ENCODE data around the gene AUTS2. TPM values are rescaled to one million over a fixed set of nuclear protein-coding genes. Genes with fewer than 3 reads are reported as not detected.

The AUTS2 gene
- total RNA-seq, 1 experiment from 2014 or later = 256 TPM

- no CpG with 5 or more reads among the region's 6 CpGs for WGBS (ENCODE audit: extremely low coverage, insufficient read length, low lambda C conversion rate)
- Histone ChIP-seq H4K5ac (ENCODE audit: insufficient read length, low read depth, low read length) (no peak overlapping the region), H3K79me1 (ENCODE audit: insufficient read depth, low read depth, low read length, poor library complexity, severe bottlenecking) (no peaks in the 10 kb centered on the region), H3K27me3 (ENCODE audit: insufficient read depth, low read length) (no peaks in the 10 kb centered on the region), H3K4me1 (ENCODE audit: insufficient read depth, low read length) (no peaks in the 10 kb centered on the region; the same call in 1 of the 2 replicates), H3K23ac (ENCODE audit: insufficient read length, low read depth, low read length) (no peak overlapping the region), H3K4ac (ENCODE audit: low read depth, low read length) (no peak overlapping the region), H3K14ac (ENCODE audit: insufficient read depth, low read length) (no peak overlapping the region), H4K8ac (replicated peaks; ENCODE audit: insufficient read length, low read depth, low read length) (no peak overlapping the region), H2BK15ac (ENCODE audit: low read depth, low read length) (no peak overlapping the region), H3K9me3 (ENCODE audit: control insufficient read depth, low read depth, low read length) (no peaks in the 10 kb centered on the region), H3T11ph (ENCODE audit: low read length) (no peak overlapping the region), H2AFZ (ENCODE audit: low read length) (no peak overlapping the region), H2BK20ac (ENCODE audit: low read depth, low read length, poor library complexity, severe bottlenecking) (no peak overlapping the region), H3K27ac (ENCODE audit: insufficient read length, low read depth, low read length) (no peak overlapping the region), H3K56ac (ENCODE audit: insufficient read length, low read depth, low read length) (no peak overlapping the region), H3K9ac (ENCODE audit: extremely low read depth, insufficient read length, low read length) (no peak overlapping the region), H2BK5ac (ENCODE audit: insufficient read length, low read length) (no peak overlapping the region), H4K20me1 (ENCODE audit: control insufficient read depth, insufficient read depth, insufficient read length) (no peaks in the 10 kb centered on the region), H2BK12ac (ENCODE audit: insufficient read length, low read depth, low read length) (no peak overlapping the region), H2AK5ac (ENCODE audit: insufficient read length, low read length) (no peak overlapping the region), H2BK120ac (ENCODE audit: low read depth, low read length, poor library complexity, severe bottlenecking) (peak overlapping the region; percentile 23), H3K79me2 (ENCODE audit: insufficient read depth, low read length) (no peaks in the 10 kb centered on the region), H3K4me2 (ENCODE audit: insufficient read depth, insufficient read length, low read length) (no peak overlapping the region), H3K23me2 (ENCODE audit: insufficient read length, low read depth, low read length, poor library complexity, severe bottlenecking) (no peaks in the 10 kb centered on the region), H4K91ac (ENCODE audit: insufficient read length, low read depth, low read length) (peak overlapping the region; percentile 19), H3K18ac (ENCODE audit: insufficient read length, low read depth, low read length) (no peak overlapping the region)
- TF ChIP-seq CTCF (conservative IDR thresholded peaks at IDR 0.05) = no peak
- Mint-ChIP-seq H3K27me3 (ENCODE audit: low read depth) (peaks cover 6% of the 10 kb centered on the region), H3K4me3 (no peak overlapping the region), H3K4me1 (peaks cover 20 to 22% of the 10 kb centered on the region in 2 experiments), H3K27ac (peak overlapping the region in 1 of 3 experiments; percentile 95; a peak in 1 of 7 replicates), H3K9me3 (peaks cover 17 to 31% of the 10 kb centered on the region in 2 experiments), H3K36me3 (ENCODE audit: insufficient read depth in 1 of 3, low read depth in 3 of 3) (peaks cover 11 to 35% (median 16%) of the 10 kb centered on the region in 3 experiments; a peak in 6 of 7 replicates)
- DNase-seq = no peak
These were observed 1238.7 kb downstream of the AUTS2 start for GRCh38 chr7:70836946-70837345.

Measured in H9 (cell line).